Measurements from ENCODE around the gene CHST7.

Gene CHST7

GRCh38 chrX:46589977-46590723 lies 16.6 kb downstream of the CHST7 start:
- Histone ChIP-seq H3K9ac (ENCODE audit: low read length) (no peak overlapping the region), H3K27me3 (ENCODE audit: control insufficient read depth, insufficient read depth, low read length) (no peaks in the 10 kb centered on the region), H3K27ac (ENCODE audit: low read length) (no peak overlapping the region), H3K36me3 (ENCODE audit: control insufficient read depth, low read depth, low read length) (no peaks in the 10 kb centered on the region), H3K4me3 (ENCODE audit: low read length) (no peak overlapping the region), H3K9me3 (ENCODE audit: control insufficient read depth, low read depth, low read length) (peaks cover 4% of the 10 kb centered on the region), H3K4me1 (ENCODE audit: control insufficient read depth, low read depth, low read length) (peaks cover 18% of the 10 kb centered on the region)

- Histone ChIP-seq H3K27ac (ENCODE audit: low read length) (no peak overlapping the region), H3K4me3 (ENCODE audit: low read length) (no peak overlapping the region), H3K27me3 (ENCODE audit: control insufficient read depth, insufficient read depth, low read length) (no peaks in the 10 kb centered on the region), H3K4me1 (ENCODE audit: control insufficient read depth, low read depth, low read length) (no peaks in the 10 kb centered on the region), H3K9ac (ENCODE audit: low read length) (no peak overlapping the region), H3K36me3 (ENCODE audit: control insufficient read depth, low read depth, low read length) (no peaks in the 10 kb centered on the region), H3K9me3 (ENCODE audit: control insufficient read depth, low read depth, low read length) (peaks cover 13% of the 10 kb centered on the region)
Measured at GRCh38 chrX:46595084-46595483, 21.5 kb downstream of the CHST7 start.

- Histone ChIP-seq H3K27ac (ENCODE audit: low read length) (no peak overlapping the region), H3K4me3 (ENCODE audit: low read length) (no peak overlapping the region), H3K27me3 (ENCODE audit: control insufficient read depth, insufficient read depth, low read length) (no peaks in the 10 kb centered on the region), H3K9ac (ENCODE audit: low read length) (no peak overlapping the region), H3K36me3 (ENCODE audit: control insufficient read depth, low read depth, low read length) (no peaks in the 10 kb centered on the region), H3K4me1 (ENCODE audit: control insufficient read depth, low read depth, low read length) (no peaks in the 10 kb centered on the region), H3K9me3 (ENCODE audit: control insufficient read depth, low read depth, low read length) (peaks cover 13% of the 10 kb centered on the region)
Measured at GRCh38 chrX:46597208-46597607, 23.6 kb downstream of the CHST7 start.

- no peak overlapping the region for H3K4me3 ChIP-seq (ENCODE audit: low read length)
- H3K9me3 ChIP-seq (ENCODE audit: control insufficient read depth, low read depth, low read length), result peaks cover 19% of the 10 kb centered on the region
- no peaks in the 10 kb centered on the region for H3K27me3 ChIP-seq (ENCODE audit: control insufficient read depth, insufficient read depth, low read length)
- H3K4me1 ChIP-seq (ENCODE audit: control insufficient read depth, low read depth, low read length), result no peaks in the 10 kb centered on the region
- no peak overlapping the region for H3K9ac ChIP-seq (ENCODE audit: low read length)
- no peaks in the 10 kb centered on the region for H3K36me3 ChIP-seq (ENCODE audit: control insufficient read depth, low read depth, low read length)
- no peak overlapping the region for H3K27ac ChIP-seq (ENCODE audit: low read length)
Measured at GRCh38 chrX:46597771-46598170, 24.2 kb downstream of the CHST7 start.

DNA sequence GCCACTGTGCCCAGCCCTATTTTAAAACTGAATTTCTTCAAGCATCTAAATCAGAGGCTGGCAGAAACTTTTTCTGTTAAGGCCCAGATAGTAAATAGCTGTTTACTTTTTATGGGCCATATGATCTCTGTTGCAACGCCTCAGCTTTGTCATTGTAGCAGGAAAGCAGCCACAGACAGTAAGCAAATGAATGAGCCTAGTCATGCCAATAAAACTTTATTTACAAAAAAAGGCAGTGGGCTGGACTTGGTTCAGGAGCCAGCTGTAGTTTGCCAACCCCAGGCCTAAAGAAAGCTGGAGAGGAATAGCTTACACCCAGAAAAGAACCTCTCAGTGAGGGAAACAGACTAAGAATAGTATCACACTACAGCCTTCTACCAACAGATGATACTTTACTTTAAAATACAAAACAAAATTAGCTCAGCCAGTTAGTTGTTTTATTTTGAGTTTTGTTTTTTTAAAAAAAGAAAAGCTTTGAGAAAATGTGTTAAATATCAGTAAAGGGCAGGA lies 25.5 kb downstream of the CHST7 start:
- no peaks in the 10 kb centered on the region for H3K4me1 ChIP-seq (ENCODE audit: control insufficient read depth, low read depth, low read length)
- no peak overlapping the region for H3K9ac ChIP-seq (ENCODE audit: low read length)
- H3K27ac ChIP-seq (ENCODE audit: low read length), result no peak overlapping the region
- H3K9me3 ChIP-seq (ENCODE audit: control insufficient read depth, low read depth, low read length), result peaks cover 22% of the 10 kb centered on the region
- no peaks in the 10 kb centered on the region for H3K36me3 ChIP-seq (ENCODE audit: control insufficient read depth, low read depth, low read length)
- H3K27me3 ChIP-seq (ENCODE audit: control insufficient read depth, insufficient read depth, low read length), result no peaks in the 10 kb centered on the region
- no peak overlapping the region for H3K4me3 ChIP-seq (ENCODE audit: low read length)

DNA sequence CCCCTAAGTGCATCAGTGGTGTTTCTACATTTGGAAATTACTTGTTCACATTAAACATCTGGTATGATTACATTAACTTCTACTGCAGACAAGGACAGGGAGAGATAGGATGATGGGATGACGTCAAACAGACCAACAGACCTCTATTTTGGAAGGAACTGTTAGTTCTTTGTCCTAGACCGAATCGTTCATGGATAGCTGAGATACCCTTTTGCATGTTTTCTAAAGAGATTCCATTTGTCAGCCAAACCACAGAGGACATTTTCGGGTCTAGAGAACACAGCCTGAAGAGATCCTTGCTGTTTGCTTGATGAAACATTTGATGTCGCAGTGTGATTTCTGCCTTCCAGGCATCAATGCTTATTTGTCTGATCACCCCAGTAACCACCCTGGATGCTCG lies 27.7 kb downstream of the CHST7 start:
- H3K27ac ChIP-seq (ENCODE audit: low read length), result no peak overlapping the region
- no peaks in the 10 kb centered on the region for H3K27me3 ChIP-seq (ENCODE audit: control insufficient read depth, insufficient read depth, low read length)
- no peaks in the 10 kb centered on the region for H3K4me1 ChIP-seq (ENCODE audit: control insufficient read depth, low read depth, low read length)
- H3K9me3 ChIP-seq (ENCODE audit: control insufficient read depth, low read depth, low read length), result peaks cover 17% of the 10 kb centered on the region
- H3K4me3 ChIP-seq (ENCODE audit: low read length), result no peak overlapping the region
- no peaks in the 10 kb centered on the region for H3K36me3 ChIP-seq (ENCODE audit: control insufficient read depth, low read depth, low read length)
- no peak overlapping the region for H3K9ac ChIP-seq (ENCODE audit: low read length)

GRCh38 chrX:46602468-46603102 lies 29.0 kb downstream of the CHST7 start:
- Histone ChIP-seq H3K9me3 (ENCODE audit: control insufficient read depth, low read depth, low read length) (peaks cover 11% of the 10 kb centered on the region), H3K27ac (ENCODE audit: low read length) (no peak overlapping the region), H3K9ac (ENCODE audit: low read length) (no peak overlapping the region)

GRCh38 chrX:46607916-46608315 lies 34.4 kb downstream of the CHST7 start:
- Histone ChIP-seq H3K27ac (ENCODE audit: low read length) (no peak overlapping the region), H3K4me3 (ENCODE audit: low read length) (no peak overlapping the region), H3K4me1 (ENCODE audit: control insufficient read depth, low read depth, low read length) (no peaks in the 10 kb centered on the region), H3K27me3 (ENCODE audit: control insufficient read depth, insufficient read depth, low read length) (no peaks in the 10 kb centered on the region), H3K36me3 (ENCODE audit: control insufficient read depth, low read depth, low read length) (no peaks in the 10 kb centered on the region), H3K9me3 (ENCODE audit: control insufficient read depth, low read depth, low read length) (peaks cover 4% of the 10 kb centered on the region), H3K9ac (ENCODE audit: low read length) (no peak overlapping the region)

More at GRCh38 chrX:46602468-46603102, 29.0 kb downstream of the CHST7 start:
- Histone ChIP-seq H3K4me3 (ENCODE audit: low read length) (no peak overlapping the region), H3K27me3 (ENCODE audit: control insufficient read depth, insufficient read depth, low read length) (no peaks in the 10 kb centered on the region), H3K36me3 (ENCODE audit: control insufficient read depth, low read depth, low read length) (no peaks in the 10 kb centered on the region), H3K4me1 (ENCODE audit: control insufficient read depth, low read depth, low read length) (no peaks in the 10 kb centered on the region)

DNA sequence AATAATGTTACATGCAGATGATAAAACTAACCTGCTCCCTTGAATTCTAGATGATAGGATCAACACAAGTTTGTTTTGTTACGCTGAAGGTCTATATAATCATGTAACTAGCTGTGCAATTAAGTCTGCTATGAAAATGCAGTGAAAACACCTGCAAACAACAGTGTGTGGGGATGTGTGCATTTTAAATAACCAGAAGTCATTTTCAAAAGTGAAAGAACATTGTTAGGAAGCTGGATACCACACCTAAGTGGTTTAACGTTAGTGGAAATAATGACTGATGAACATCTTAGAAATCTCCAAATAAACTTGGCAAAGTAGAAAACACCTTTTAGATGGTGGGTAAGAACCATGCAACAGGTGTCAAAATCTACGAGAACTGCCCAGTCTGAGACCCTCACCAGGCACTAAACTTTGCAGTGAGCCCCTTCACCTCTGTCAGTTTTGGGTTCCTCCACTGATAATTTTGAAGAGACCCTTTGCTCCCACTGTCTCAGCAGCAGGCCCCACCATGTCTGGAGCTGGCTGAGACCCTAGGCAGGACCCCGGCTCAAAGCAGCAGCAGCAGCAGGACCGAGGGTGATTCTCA lies 36.6 kb downstream of the CHST7 start:
- H3K27me3 ChIP-seq (ENCODE audit: control insufficient read depth, insufficient read depth, low read length), result no peaks in the 10 kb centered on the region
- H3K9me3 ChIP-seq (ENCODE audit: control insufficient read depth, low read depth, low read length), result peaks cover 3% of the 10 kb centered on the region
- no peak overlapping the region for H3K27ac ChIP-seq (ENCODE audit: low read length)
- H3K4me1 ChIP-seq (ENCODE audit: control insufficient read depth, low read depth, low read length), result no peaks in the 10 kb centered on the region
- H3K4me3 ChIP-seq (ENCODE audit: low read length), result no peak overlapping the region
- H3K9ac ChIP-seq (ENCODE audit: low read length), result no peak overlapping the region
- H3K36me3 ChIP-seq (ENCODE audit: control insufficient read depth, low read depth, low read length), result no peaks in the 10 kb centered on the region

- Histone ChIP-seq H3K27me3 (ENCODE audit: control insufficient read depth, insufficient read depth, low read length) (no peaks in the 10 kb centered on the region), H3K4me3 (ENCODE audit: low read length) (no peak overlapping the region), H3K9ac (ENCODE audit: low read length) (no peak overlapping the region), H3K4me1 (ENCODE audit: control insufficient read depth, low read depth, low read length) (no peaks in the 10 kb centered on the region), H3K9me3 (ENCODE audit: control insufficient read depth, low read depth, low read length) (peaks cover 3% of the 10 kb centered on the region), H3K27ac (ENCODE audit: low read length) (no peak overlapping the region), H3K36me3 (ENCODE audit: control insufficient read depth, low read depth, low read length) (no peaks in the 10 kb centered on the region)
Measured at GRCh38 chrX:46611658-46612362, 38.2 kb downstream of the CHST7 start.

DNA sequence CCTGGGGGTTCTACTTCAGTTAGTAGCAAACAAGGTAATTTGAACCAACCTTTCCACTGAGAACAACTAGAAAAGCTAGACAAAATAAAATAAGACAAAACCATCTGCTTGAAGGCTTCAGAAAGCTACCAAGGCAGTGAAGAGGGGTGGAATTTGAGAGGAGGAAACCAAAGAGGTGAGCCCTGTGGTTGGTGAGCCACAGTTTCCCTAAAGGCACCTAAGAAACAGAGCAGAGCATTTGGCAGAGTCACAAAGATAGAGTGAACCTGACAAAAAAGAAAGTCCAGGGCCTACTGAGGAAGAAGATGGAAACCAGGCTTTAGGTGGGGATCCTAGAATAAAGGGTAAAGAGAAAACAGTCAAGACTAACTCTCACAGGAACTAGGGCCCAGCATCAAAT lies 44.3 kb downstream of the CHST7 start:
- Histone ChIP-seq H3K9me3 (ENCODE audit: control insufficient read depth, low read depth, low read length) (peaks cover 11% of the 10 kb centered on the region), H3K27me3 (ENCODE audit: control insufficient read depth, insufficient read depth, low read length) (no peaks in the 10 kb centered on the region), H3K4me1 (ENCODE audit: control insufficient read depth, low read depth, low read length) (no peaks in the 10 kb centered on the region), H3K27ac (ENCODE audit: low read length) (no peak overlapping the region), H3K9ac (ENCODE audit: low read length) (no peak overlapping the region), H3K36me3 (ENCODE audit: control insufficient read depth, low read depth, low read length) (peaks cover 3% of the 10 kb centered on the region), H3K4me3 (ENCODE audit: low read length) (no peak overlapping the region)
